ENCODE measurements around the gene PDZK1IP1.
A peak's percentile ranks its signal among the peaks of the same experiment; 100 is the strongest.
"Not testable (repeated sequence)": the region's sequence is repeated elsewhere in the genome, so short reads cannot be mapped to it uniquely, and the experiment has no call there.

PDZK1IP1 gene

DNA sequence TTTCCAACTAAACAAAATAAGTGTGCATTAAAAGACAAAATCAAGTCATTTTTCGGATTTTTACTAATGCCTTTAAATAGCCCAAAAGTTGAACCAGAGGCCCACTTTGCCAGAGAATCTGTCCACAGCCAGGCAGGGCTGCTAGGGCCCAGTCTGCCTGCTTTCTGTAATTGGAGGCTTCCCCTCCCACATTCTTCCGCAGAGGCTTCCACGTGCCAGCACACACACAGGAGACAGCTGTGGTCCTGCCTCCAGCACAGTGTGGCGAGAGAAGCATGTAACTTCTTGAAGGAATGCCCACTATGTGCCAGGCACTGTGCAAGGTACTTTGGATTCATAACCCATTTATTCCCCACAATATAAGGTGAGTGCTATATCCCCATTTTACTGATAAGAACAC lies 11.3 kb upstream of the PDZK1IP1 start:
- no peak overlapping the region for H3K27ac ChIP-seq
- CTCF ChIA-PET, result interaction anchor here (1.4 kb wide), 1 partner anchor 8 kb away, joined by 16 read pairs; no protein-coding TSS in a partner anchor
- POLR2A ChIA-PET (ENCODE audit: low non-redundant PET), result no interaction called here
- no peak for TF ChIP-seq CTCF (conservative IDR thresholded peaks at IDR 0.05; ENCODE audit: low read depth)
- DNase-seq (ENCODE audit: low spot score), result no peak

- TF ChIP-seq CTCF (conservative IDR thresholded peaks at IDR 0.05; ENCODE audit: low read depth), result no peak
- no peak overlapping the region for H3K27ac ChIP-seq
- ChIA-PET POLR2A (ENCODE audit: low non-redundant PET) (no interaction called here), CTCF (no interaction called here)
- DNase-seq (ENCODE audit: low spot score), result no peak
Observed at GRCh38 chr1:47198214-47198613, 8.4 kb upstream of the PDZK1IP1 start.

GRCh38 chr1:47196622-47197021 lies 6.8 kb upstream of the PDZK1IP1 start:
- H3K27ac ChIP-seq, result no peak overlapping the region
- ChIA-PET POLR2A (ENCODE audit: low non-redundant PET) (no interaction called here), CTCF (interaction anchor here (0.9 kb wide), 1 partner anchor 67 kb away, joined by 5 read pairs; no protein-coding TSS in a partner anchor)
- DNase-seq (ENCODE audit: low spot score), result no peak
- no peak for TF ChIP-seq CTCF (conservative IDR thresholded peaks at IDR 0.05; ENCODE audit: low read depth)

DNA sequence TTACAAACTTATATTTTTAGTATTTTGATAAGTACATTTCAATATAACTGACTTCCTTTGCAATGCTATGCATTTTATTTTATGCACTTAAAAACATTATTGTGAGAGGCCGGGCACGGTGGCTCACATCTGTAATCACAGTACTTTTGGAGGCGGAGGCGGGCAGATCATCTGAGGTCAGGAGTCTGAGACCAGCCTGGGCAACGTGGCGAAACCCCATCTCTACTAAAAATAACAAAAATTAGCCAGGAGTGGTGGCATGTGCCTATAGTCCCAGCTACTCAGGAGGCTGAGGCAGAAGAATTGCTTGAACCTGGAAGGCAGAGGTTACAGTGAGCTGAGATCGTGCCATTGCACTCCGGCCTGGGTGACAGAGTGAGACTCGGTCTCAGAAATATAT lies 6.1 kb upstream of the PDZK1IP1 start:
- DNase-seq (ENCODE audit: low spot score); CTCF ChIA-PET; H3K27ac ChIP-seq; POLR2A ChIA-PET (ENCODE audit: low non-redundant PET): not testable (repeated sequence)

DNA sequence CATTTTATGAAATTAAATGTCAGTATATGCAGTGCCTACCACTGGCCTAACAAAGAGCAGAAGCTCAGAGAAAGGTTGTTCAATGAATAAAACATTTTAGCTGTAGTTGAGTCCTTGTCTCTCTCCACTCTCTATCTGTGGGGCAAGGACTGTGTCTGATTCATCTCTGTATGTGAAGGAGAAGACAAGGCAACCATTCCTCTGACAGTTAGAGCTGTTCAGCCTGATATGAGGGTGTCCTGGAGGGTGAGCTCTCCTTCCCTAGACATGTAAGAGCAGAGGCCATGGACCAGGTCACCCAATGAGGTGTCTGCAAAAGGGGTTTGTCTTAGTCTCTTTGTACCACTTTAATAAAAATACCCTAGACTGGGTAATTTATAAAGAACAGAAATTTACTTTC lies 4.5 kb upstream of the PDZK1IP1 start:
- ChIA-PET CTCF (interaction anchor here (1.5 to 3.0 kb wide), 4 partner anchors 11 to 68 kb away, joined by 4 to 23 read pairs (median 10); no protein-coding TSS in a partner anchor), POLR2A (ENCODE audit: low non-redundant PET) (no interaction called here)
- TF ChIP-seq CTCF (conservative IDR thresholded peaks at IDR 0.05; ENCODE audit: low read depth), result no peak
- no peak overlapping the region for H3K27ac ChIP-seq
- DNase-seq (ENCODE audit: low spot score), result no peak

GRCh38 chr1:47193496-47193895 lies 3.7 kb upstream of the PDZK1IP1 start:
- ChIA-PET POLR2A (ENCODE audit: low non-redundant PET) (interaction anchor here (1.0 kb wide), 1 partner anchor 14 kb away, joined by 4 read pairs; no protein-coding TSS in a partner anchor), CTCF (interaction anchor here (0.6 to 3.0 kb wide), 17 partner anchors 8 to 1727 kb away, joined by 3 to 23 read pairs (median 4); no protein-coding TSS in a partner anchor)
- not testable (repeated sequence) for H3K27ac ChIP-seq; DNase-seq (ENCODE audit: low spot score)

DNA sequence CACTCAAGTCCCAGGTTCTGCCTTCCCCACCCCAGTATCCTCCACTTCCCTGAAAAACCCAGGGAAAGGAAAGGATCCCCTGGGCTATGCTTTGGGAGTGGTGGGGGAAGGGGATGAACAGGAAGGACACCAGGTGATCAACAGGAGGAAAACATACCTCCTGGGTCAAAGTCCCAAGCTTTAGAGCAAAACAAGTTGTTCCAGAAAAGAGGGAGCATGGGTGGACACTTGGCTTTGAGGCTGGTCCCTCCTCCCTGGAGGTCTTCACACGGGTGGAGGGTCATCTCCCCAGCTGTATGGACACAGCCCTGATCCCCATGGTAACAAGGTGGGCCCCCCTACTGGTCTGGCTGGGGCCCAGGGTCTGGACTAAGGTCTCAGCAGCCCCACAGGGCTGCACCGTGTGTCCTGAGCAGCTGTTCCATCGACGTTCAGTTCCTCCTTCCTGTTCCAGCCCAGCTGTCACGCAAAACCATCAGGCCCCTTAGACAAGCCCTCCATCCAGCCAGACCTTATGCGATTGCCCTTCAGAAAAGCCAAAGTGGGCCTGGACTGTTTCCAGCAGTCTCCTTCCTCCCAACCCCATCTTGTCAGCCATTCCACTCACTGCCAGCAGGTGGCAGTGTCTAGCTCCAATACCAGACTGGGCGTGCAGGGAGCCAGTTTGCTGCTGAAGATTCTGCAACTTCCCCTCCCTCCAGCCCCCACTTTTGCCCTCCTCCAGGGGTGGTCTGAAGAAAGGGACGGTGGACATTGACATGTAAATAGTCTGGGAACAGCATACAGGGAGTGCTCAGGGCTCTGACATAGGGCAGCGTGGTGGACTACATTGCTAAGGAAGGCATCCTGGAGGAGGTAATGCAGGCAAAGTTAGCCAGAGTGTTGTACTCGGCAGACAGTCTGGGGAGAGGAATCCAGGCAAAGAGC lies 2.9 kb upstream of the PDZK1IP1 start:
- TF ChIP-seq CTCF (conservative IDR thresholded peaks at IDR 0.05; ENCODE audit: low read depth), result peak; percentile 91
- peak; percentile 73 for DNase-seq (ENCODE audit: low spot score)
- POLR2A ChIA-PET (ENCODE audit: low non-redundant PET), result interaction anchor here (1.0 kb wide), 1 partner anchor 14 kb away, joined by 4 read pairs; no protein-coding TSS in a partner anchor
- H3K27ac ChIP-seq, result no peak overlapping the region
- CTCF ChIA-PET, result interaction anchor here (0.5 to 3.0 kb wide), 22 partner anchors 8 to 1727 kb away, joined by 3 to 23 read pairs (median 4); no protein-coding TSS in a partner anchor

Measured in RWPE1 (cell line).